Calu3 (cell line): ENCODE data around the gene GABPB1. TPM values are rescaled to one million over a fixed set of nuclear protein-coding genes. Genes with fewer than 3 reads are reported as not detected.

Experiments used
- BruUV-seq: library from RNA; stranded (reverse); fragments of 400-500 nt; replicated peaks from 2 replicates; lab custom pipeline; 2021; lab: Mats Ljungman, UMichigan
- CTCF ChIA-PET: fragments of 300-600 bp; sonication (Branson Sonifier 250); formaldehyde crosslinking; loops from one replicate; lab custom pipeline; 2022; ENCODE audit warnings: antibody characterized with exemption; lab: Charles Lee
- DNase-seq: peaks from one replicate; pipeline ENCODE4 v3.0.0; 2022
- H3K27ac Mint-ChIP-seq: one replicate; pipeline ENCODE4 v1.8.0; 2022; ENCODE audit warnings: mixed read lengths; ENCODE audit not compliant: unreplicated experiment
- H3K27me3 Mint-ChIP-seq: one replicate; pipeline ENCODE4 v1.8.0; 2022; ENCODE audit warnings: mixed read lengths; ENCODE audit not compliant: unreplicated experiment
- H3K36me3 Mint-ChIP-seq: one replicate; pipeline ENCODE4 v1.8.0; 2022; ENCODE audit warnings: mild to moderate bottlenecking, moderate library complexity, mixed read lengths; ENCODE audit not compliant: insufficient read depth, unreplicated experiment
- H3K4me1 Mint-ChIP-seq: one replicate; pipeline ENCODE4 v1.8.0; 2022; ENCODE audit warnings: mild to moderate bottlenecking, low read depth, mixed read lengths; ENCODE audit not compliant: unreplicated experiment
- H3K4me3 Mint-ChIP-seq: one replicate; pipeline ENCODE4 v1.8.0; 2022; ENCODE audit warnings: mild to moderate bottlenecking, low read depth, moderate library complexity, mixed read lengths; ENCODE audit not compliant: unreplicated experiment
- H3K9me3 Mint-ChIP-seq: one replicate; pipeline ENCODE4 v1.8.0; 2022; ENCODE audit warnings: low read depth, mixed read lengths; ENCODE audit not compliant: unreplicated experiment
- CTCF ChIP-seq: fragments of 200-600 bp; IDR thresholded peaks from one replicate; pipeline ENCODE4 v1.8.0; 2022; ENCODE audit warnings: antibody characterized with exemption; ENCODE audit not compliant: unreplicated experiment
- intact Hi-C: fragments of 100-400 bp; cut with micrococcal nuclease; formaldehyde crosslinking; loops from one replicate; pipeline ENCODE4 v1.10.0; 2022; ENCODE audit not compliant: unreplicated experiment
- total RNA-seq: library from RNA; stranded (reverse); gene quantifications from 2 replicates; pipeline ENCODE4 v1.2.3, GENCODE V29; 2022

The GABPB1 gene
- total RNA-seq, 1 experiment from 2014 or later = 33.0 TPM

GRCh38 chr15:50333229-50333628 is 21.8 kb downstream of the GABPB1 start:
- intact Hi-C loops = no loop called here
- no peaks in the 10 kb centered on the region for H3K9me3 Mint-ChIP-seq
- CTCF ChIA-PET = interaction anchor here (0.7 kb wide), 1 partner anchor 514 kb away, joined by 5 read pairs; no protein-coding TSS in a partner anchor
- H3K4me3 Mint-ChIP-seq = no peak overlapping the region
- BruUV-seq = no TSS peak
- no peak for DNase-seq
- no peaks in the 10 kb centered on the region for H3K27me3 Mint-ChIP-seq
- no peak for TF ChIP-seq CTCF
- no peaks in the 10 kb centered on the region for H3K36me3 Mint-ChIP-seq
- no peak overlapping the region for H3K27ac Mint-ChIP-seq
- H3K4me1 Mint-ChIP-seq = no peaks in the 10 kb centered on the region

- Mint-ChIP-seq H3K4me1 (no peaks in the 10 kb centered on the region), H3K4me3 (no peak overlapping the region), H3K27me3 (no peaks in the 10 kb centered on the region), H3K9me3 (no peaks in the 10 kb centered on the region), H3K36me3 (no peaks in the 10 kb centered on the region), H3K27ac (no peak overlapping the region)
- BruUV-seq = no TSS peak
- no peak for DNase-seq
- CTCF ChIA-PET = no interaction called here
- TF ChIP-seq CTCF = no peak
- intact Hi-C loops = no loop called here
These were observed 24.1 kb downstream of the GABPB1 start for GRCh38 chr15:50330921-50331320.

DNA sequence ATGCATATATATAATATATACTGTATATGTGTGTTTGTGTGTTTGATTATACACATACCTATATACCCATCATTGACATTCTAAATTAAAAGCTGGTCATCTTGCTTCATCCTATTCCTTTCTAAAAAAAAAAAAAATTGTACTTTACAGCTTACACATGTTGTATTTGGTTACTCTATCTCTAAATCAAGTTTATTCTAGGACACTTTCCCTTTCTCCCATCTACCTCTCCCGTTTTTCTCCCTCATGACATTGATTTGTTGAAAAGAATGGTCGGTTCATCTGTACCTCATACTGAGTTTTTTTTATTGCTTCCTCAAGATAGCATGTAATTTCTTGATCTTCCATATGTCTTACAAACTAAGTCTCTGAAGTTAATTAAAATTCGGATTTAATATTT is 26.9 kb downstream of the GABPB1 start:
- no peaks in the 10 kb centered on the region for H3K27me3 Mint-ChIP-seq
- H3K4me3 Mint-ChIP-seq = no peak overlapping the region
- TF ChIP-seq CTCF = no peak
- intact Hi-C loops = no loop called here
- DNase-seq = no peak
- no peaks in the 10 kb centered on the region for H3K4me1 Mint-ChIP-seq
- no peaks in the 10 kb centered on the region for H3K36me3 Mint-ChIP-seq
- CTCF ChIA-PET = no interaction called here
- no peak overlapping the region for H3K27ac Mint-ChIP-seq
- no TSS peak for BruUV-seq
- no peaks in the 10 kb centered on the region for H3K9me3 Mint-ChIP-seq

- no peak for TF ChIP-seq CTCF
- H3K4me3 Mint-ChIP-seq = no peak overlapping the region
- CTCF ChIA-PET = interaction anchor here (0.6 kb wide), 1 partner anchor 641 kb away, joined by 3 read pairs; no protein-coding TSS in a partner anchor
- H3K9me3 Mint-ChIP-seq = no peaks in the 10 kb centered on the region
- DNase-seq = no peak
- BruUV-seq = no TSS peak
- no peaks in the 10 kb centered on the region for H3K36me3 Mint-ChIP-seq
- no peaks in the 10 kb centered on the region for H3K27me3 Mint-ChIP-seq
- H3K27ac Mint-ChIP-seq = no peak overlapping the region
- peaks cover 1% of the 10 kb centered on the region for H3K4me1 Mint-ChIP-seq
- intact Hi-C loops = no loop called here
These were observed 33.3 kb downstream of the GABPB1 start for GRCh38 chr15:50321680-50322210.
